UCSD-AML1 (cell line): ENCODE data around the gene HOXB3.

Source experiments
- DNase-seq: peaks from one replicate; lab custom pipeline; 2025; ENCODE audit not compliant: unreplicated experiment; lab: John Stamatoyannopoulos, UW

HOXB3 gene

GRCh38 chr17:48588528-48588927 lies 1.5 kb downstream of the HOXB3 start:
- DNase-seq: no peak

- DNase-seq: no peak
Measured at GRCh38 chr17:48588074-48588415, 2.0 kb downstream of the HOXB3 start.

GRCh38 chr17:48587276-48588073 lies 2.6 kb downstream of the HOXB3 start:
- peak; percentile 52 for DNase-seq

- no peak for DNase-seq
Measured at GRCh38 chr17:48586355-48587258, 3.4 kb downstream of the HOXB3 start.

- no peak for DNase-seq
Measured at GRCh38 chr17:48584223-48584741, 5.8 kb downstream of the HOXB3 start.

GRCh38 chr17:48583708-48584222 lies 6.3 kb downstream of the HOXB3 start:
- DNase-seq: no peak

- no peak for DNase-seq
Measured at GRCh38 chr17:48582750-48583069, 7.3 kb downstream of the HOXB3 start.

- no peak for DNase-seq
Measured at GRCh38 chr17:48579760-48580554, 10.1 kb downstream of the HOXB3 start.

GRCh38 chr17:48579471-48579759 lies 10.6 kb downstream of the HOXB3 start:
- DNase-seq: no peak

- no peak for DNase-seq
Measured at GRCh38 chr17:48578616-48579470, 11.2 kb downstream of the HOXB3 start.

- DNase-seq: peak; percentile 81
Measured at GRCh38 chr17:48577946-48578615, 12.0 kb downstream of the HOXB3 start, which contains the start of gene HOXB4. Gene HOXB4, minus strand, starts transcription at chr17:48578350. Its CDS starts 31 bp downstream, at chr17:48578319.

- peak; percentile 42 for DNase-seq
Measured at GRCh38 chr17:48577330-48577945, 12.6 kb downstream of the HOXB3 start.

GRCh38 chr17:48576479-48577309 lies 13.3 kb downstream of the HOXB3 start:
- DNase-seq: no peak

GRCh38 chr17:48575673-48576478 lies 14.2 kb downstream of the HOXB3 start:
- no peak for DNase-seq

- no peak for DNase-seq
Measured at GRCh38 chr17:48575066-48575582, 14.9 kb downstream of the HOXB3 start.

- no peak for DNase-seq
Measured at GRCh38 chr17:48574505-48575065, 15.5 kb downstream of the HOXB3 start.

GRCh38 chr17:48571826-48572417 lies 18.1 kb downstream of the HOXB3 start:
- no peak for DNase-seq
